8988T (cell line): ENCODE data around the gene KRTAP4-5.
"Not testable (repeated sequence)": the region's sequence is repeated elsewhere in the genome, so short reads cannot be mapped to it uniquely, and the experiment has no call there.

ENCODE experiments used
- DNase-seq: peaks from one replicate; pipeline ENCODE4 v3.0.0; 2011

KRTAP4-5 gene

DNA sequence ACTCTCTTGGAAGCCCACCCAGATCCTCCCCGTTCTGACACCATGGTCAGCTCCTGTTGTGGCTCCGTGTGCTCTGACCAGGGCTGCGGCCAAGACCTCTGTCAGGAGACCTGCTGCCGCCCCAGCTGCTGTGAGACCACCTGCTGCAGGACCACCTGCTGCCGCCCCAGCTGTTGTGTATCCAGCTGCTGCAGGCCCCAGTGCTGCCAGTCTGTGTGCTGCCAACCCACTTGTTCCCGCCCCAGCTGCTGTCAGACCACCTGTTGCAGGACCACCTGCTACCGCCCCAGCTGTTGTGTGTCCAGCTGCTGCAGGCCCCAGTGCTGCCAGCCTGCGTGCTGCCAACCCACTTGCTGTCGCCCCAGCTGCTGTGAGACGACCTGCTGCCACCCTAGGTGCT is 44.3 kb downstream of the KRTAP4-5 start, which contains the start of gene KRTAP4-9:
Gene KRTAP4-9, plus strand, starts transcription at position 43 of the 400 bp plus-strand sequence. Its CDS starts 0 bp downstream, at position 43.
- DNase-seq, result not testable (repeated sequence)

GRCh38 chr17:41104386-41105038 is 45.1 kb downstream of the KRTAP4-5 start:
- not testable (repeated sequence) for DNase-seq

DNA sequence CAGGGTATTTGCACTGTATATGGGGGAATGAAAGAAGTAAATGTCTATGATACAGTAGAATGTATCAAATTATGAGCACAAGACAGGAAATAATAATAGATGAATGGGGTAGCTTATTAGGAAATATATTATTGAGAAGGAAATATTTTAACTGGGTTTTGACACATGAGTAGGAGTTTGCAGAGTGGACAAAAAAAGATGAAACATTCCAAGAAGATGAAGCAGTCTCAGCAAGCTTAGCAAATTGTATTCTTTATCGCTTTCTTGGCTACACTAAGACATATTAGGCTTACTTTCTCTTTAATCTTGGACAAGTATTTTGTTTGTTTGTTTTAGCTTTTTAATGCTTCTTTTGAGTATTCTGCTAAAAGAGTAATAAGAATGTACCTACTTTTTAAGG is 45.7 kb downstream of the KRTAP4-5 start:
- no peak for DNase-seq

DNA sequence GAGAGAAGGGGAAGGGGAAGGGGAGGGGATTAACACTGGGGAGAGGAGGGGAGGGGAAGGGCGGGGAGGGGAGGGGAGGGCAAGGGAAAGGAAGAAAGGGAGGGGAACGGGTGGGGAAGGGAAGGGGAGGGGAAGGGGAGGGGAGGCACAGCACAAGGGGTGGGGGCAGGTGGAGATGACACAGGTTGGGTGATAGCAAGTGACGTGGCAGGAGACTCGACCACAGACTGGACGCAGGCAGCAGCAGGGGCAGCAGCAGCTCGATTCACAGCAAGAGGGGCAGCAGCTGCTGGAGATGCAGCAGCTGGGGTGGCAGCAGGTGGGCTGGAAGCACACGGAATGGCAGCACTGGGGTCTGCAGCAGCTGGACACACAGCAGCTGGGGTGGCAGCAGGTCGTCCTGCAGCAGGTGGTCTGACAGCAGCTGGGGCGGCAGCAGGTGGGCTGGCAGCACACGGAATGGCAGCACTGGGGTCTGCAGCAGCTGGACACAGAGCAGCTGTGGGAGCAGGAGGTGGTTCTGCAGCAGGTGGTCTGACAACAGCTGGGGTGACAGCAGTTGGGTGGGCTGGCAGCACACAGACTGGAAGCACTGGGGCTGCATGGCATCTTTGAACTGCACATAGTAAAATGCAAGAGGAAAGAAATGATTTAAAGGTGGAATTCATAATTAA is 47.9 kb downstream of the KRTAP4-5 start, which contains the start of gene KRTAP4-16:
Gene KRTAP4-16, minus strand, starts transcription at position 624 of the 674 bp plus-strand sequence. Its CDS starts 0 bp downstream, at position 624.
- no peak for DNase-seq

GRCh38 chr17:41099682-41100480 is 49.7 kb downstream of the KRTAP4-5 start:
- not testable (repeated sequence) for DNase-seq
